ENCODE results near the gene PRH2.

GRCh38 chr12:10926269-10926668, 2.8 kb upstream of the PRH2 start:
- TF ChIP-seq, protein P1, sequence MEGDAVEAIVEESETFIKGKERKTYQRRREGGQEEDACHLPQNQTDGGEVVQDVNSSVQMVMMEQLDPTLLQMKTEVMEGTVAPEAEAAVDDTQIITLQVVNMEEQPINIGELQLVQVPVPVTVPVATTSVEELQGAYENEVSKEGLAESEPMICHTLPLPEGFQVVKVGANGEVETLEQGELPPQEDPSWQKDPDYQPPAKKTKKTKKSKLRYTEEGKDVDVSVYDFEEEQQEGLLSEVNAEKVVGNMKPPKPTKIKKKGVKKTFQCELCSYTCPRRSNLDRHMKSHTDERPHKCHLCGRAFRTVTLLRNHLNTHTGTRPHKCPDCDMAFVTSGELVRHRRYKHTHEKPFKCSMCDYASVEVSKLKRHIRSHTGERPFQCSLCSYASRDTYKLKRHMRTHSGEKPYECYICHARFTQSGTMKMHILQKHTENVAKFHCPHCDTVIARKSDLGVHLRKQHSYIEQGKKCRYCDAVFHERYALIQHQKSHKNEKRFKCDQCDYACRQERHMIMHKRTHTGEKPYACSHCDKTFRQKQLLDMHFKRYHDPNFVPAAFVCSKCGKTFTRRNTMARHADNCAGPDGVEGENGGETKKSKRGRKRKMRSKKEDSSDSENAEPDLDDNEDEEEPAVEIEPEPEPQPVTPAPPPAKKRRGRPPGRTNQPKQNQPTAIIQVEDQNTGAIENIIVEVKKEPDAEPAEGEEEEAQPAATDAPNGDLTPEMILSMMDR (IDR thresholded peaks at IDR 0.05), result no peak
- TF ChIP-seq POLR2AphosphoS5 (IDR thresholded peaks at IDR 0.05; ENCODE audit: low read depth, low read length), result no peak
- TF ChIP-seq GABPA (IDR thresholded peaks at IDR 0.05; ENCODE audit: low read depth), result no peak
- no peak for TF ChIP-seq CHD2 (IDR thresholded peaks at IDR 0.05; ENCODE audit: low read length, partially characterized antibody)
- no peak for TF ChIP-seq IRF3 (IDR thresholded peaks at IDR 0.05; ENCODE audit: low read depth, low read length)
- TF ChIP-seq FOXM1 (IDR thresholded peaks at IDR 0.05; ENCODE audit: low read depth), result no peak

Measured in SK-N-SH (cell line).